Stimulated activated CD8-positive, alpha-beta memory T cell treated with anti-CD3 and anti-CD28 coated beads, Interleukin-12 subunit alpha, Interleukin-12 subunit beta, amount 100 ng/mL, for 24 hours (primary cell): ENCODE measurements around the gene SORL1.
"Not testable (repeated sequence)": the region's sequence is repeated elsewhere in the genome, so short reads cannot be mapped to it uniquely, and the experiment has no call there.

Experiments used
- DNase-seq: peaks from one replicate; pipeline ENCODE4 v3.0.0-alpha.2; 2020; ENCODE audit errors: extremely low read depth

Gene SORL1

DNA sequence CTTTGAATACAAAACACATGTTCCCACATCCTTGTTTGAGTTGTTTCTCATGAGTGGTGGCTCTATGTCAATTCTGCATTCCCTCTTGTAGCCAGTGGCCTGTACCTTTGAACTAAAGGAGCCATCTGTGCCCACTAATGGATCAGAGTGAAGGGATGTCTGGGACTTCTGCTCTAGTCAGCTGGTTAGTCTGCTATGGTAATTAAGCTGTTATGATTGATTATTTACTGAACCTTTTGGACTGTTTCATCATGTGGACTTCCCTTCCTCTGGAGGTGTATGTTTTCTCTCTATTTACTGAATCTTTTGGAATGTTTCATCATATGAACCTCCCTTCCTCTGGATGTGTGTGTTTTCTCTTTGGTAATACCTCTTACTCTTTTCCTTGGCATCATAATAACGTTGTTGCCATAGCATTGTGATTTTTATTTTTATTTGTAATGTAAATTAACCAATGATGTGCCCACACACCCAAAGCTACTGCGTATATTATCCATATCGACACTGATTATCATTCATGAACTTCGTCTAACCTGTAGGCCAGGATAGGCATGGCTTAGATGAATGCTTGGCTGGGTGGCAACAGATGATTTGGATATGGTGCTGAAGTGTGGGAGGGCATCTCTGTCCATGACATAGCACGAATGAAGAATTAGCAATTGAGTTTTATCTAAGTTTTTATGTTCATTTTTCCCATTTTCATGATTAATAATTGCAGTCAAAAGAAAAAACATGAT is 113.0 kb downstream of the SORL1 start:
- no peak for DNase-seq

DNA sequence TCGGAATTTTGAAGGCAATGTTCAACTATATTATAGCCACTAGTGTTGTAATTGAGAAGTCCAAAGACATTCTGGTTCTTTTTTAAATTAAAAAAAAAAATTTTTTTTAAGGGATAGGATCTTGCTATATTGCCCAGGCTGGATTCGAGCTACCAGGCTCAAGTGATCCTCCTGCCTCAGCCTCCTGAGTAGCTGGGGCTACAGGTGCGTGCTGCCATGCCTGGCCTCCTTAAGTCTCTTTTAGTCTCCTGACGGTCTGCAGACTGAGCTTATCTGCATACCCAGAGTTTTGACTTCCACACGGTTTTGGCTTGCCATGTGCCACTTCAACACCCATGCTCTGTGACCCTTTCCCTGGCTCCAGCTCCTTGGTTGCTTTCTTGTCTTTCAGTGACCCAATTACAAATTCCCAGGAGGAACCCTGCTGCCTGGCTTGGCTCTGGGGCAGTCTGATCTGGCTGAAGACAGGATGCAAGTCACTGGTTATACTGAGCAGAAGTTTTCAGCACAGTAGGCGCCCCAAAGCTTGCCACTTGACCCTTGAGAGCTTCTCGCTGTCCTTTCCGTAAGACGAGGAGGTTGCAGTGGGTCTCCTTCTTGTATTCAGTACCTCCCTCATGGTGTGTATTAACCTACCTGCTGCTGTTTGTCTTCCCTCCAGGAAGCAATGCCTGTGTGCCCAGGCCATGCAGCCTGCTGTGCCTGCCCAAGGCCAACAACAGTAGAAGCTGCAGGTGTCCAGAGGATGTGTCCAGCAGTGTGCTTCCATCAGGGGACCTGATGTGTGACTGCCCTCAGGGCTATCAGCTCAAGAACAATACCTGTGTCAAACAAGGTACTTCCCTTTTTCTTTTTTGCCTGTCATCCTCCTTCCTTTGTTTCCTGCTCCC is 114.4 kb downstream of the SORL1 start:
- DNase-seq = no peak

DNA sequence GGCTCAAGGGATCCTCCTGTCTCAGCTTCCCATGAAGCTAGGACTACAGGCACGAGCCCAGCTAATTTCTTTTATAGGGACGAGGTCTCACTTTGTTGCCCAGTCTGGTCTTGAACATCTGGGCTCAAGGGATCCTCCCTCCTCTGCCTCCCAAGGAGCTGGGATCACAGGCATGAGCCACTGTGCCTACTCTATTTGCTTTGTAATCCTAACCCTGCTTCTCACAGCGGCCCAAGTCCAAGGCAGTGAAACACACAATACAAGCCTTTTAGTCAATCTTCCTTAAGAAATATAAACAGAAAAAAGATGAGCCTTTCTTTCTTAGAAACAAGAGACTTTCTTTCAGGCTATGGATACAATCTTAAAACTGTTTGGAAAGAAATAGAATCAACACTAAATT is 115.9 kb downstream of the SORL1 start:
- DNase-seq = no peak

DNA sequence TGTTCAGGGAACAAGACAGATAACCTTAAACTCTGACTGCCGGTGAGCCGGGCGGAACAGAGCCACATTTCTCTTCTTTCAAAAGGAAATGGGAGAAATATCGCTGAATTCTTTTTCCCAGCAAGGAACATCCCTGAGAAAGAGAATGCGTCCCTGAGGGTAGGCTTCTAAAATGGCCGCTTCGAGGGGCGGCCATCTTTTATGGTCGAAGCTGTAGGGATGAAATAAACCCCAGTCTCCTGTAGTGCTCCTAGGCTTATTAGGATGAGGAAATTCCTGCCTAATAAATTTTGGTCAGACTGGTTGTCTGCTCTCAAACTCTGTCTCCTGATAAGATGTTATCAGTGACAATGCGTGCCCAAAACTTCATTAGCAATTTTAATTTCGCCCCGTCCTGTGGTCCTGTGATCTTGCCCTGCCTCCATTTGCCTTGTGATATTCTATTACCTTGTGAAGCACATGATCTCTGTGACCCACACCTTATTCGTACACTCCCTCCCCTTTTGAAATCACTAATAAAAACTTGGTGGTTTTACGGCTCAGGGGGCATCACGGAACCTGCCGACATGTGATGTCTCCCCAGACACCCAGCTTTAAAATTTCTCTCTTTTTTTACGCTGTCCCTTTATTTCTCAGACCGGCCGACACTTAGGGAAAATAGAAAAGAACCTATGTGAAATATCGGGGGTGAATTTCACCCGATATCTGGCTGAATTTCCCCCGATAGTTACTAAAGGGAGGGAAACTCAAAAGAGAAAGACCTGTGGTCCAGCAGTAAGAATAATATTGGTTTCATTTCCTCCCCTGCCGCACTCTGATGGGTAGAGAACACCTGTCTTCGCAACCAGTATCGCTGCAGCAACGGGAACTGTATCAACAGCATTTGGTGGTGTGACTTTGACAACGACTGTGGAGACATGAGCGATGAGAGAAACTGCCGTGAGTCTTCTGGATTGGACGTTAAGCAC is 117.5 kb downstream of the SORL1 start:
- DNase-seq = not testable (repeated sequence)

DNA sequence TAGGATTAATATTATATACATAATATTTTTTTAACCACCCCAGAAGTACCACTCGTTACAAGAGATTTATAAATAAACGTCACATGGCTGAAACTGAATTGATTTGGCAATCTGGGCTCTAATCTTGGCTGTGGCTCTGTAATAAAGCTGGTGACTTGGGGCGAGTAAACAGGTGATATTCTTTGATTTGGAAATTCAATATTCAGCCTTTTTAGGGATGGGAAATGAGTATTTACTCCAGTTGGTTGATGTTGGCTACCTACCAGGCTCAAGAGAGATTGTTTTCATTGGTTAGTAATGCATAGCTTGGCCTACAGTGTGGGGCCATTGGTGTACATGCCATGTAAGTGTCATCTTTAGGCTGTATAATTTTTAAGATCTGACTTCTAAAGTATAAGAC is 118.3 kb downstream of the SORL1 start:
- DNase-seq = no peak

DNA sequence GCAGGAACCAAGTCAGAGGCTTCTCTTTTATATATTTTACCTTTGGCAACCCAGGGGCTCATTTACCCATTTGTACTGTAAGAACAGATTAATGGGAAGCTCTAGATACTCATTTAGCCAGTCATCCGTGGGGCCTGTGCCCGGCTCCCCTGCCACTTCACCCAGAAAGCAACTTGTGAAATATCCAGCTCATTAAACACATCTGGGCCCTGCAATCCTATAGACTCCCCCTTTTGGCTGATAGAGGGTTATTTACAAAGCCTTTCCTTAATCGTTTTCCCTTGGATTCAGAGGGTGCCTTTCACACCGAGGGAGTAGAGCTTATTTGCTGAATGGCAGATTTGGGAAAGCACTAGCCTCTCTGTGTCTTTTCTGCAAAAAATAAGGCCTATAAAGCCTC is 119.4 kb downstream of the SORL1 start:
- no peak for DNase-seq

GRCh38 chr11:121572571-121573059 is 120.5 kb downstream of the SORL1 start:
- DNase-seq = no peak

GRCh38 chr11:121574801-121575200 is 122.7 kb downstream of the SORL1 start:
- no peak for DNase-seq

GRCh38 chr11:121575250-121575962 is 123.3 kb downstream of the SORL1 start:
- DNase-seq = no peak

DNA sequence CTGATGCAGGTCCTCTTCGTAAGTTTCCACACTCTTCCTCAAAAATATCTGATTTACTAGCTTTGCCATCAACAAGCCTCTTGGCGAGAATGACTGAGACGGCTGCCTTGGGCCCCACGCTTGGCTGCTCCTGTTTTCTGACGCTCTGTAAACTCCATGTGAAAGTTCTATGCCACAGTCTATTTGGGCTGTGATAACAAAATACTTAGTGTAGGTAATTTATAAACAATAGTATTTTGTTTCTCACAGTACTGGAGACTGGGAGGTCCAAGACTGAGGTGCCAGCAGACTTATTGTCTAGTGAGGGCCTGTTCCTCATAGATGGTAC is 123.8 kb downstream of the SORL1 start:
- DNase-seq = no peak

DNA sequence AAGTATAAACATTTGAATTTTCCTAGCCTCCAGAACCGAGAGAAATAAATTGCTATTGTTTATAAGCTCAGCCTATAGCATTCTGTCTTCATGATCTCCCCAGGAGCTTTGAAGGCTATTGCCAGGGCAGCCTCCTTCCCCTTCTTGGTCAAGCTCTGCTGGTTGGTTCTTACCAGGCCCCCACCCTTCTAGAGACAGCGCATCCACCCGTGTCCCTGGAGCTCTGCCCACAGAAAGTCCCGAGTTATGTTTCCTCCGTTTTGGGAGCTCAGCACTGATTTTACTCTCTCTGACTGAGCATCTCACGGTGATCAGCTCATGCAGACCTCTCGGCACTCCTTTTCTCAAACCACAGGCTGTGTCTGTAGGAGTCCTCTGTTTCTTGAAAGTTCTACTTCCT is 124.4 kb downstream of the SORL1 start:
- no peak for DNase-seq

DNA sequence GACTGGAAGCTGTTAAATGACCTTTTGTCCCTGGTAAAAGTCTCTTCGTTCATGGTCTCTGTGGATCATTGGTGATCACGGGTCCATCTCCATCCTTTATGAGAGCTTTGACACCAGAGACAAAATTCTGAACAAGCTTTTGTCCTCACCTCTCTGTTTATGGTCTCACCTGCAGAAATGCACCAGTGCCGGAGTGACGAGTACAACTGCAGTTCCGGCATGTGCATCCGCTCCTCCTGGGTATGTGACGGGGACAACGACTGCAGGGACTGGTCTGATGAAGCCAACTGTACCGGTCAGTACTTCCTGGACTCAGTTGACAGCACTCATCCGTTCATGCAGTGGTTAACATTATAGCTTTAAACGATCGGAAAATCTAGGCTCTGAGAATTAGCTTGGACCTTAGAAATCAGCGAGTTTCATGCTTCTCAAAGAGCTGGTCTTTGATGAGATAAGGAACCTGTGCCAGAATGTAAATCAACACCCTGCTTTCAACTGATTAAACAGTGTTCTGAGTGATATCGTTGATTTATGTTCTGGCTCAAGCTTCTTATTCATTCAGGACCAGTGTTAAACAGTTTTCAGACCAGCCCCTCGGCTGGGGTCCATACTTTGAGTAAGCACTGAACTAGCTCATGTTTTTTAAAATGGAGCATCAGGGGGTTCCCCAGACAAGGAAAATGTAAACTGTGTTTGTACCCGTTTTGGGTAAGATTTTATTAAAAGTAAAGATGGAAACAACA is 125.2 kb downstream of the SORL1 start:
- no peak for DNase-seq

DNA sequence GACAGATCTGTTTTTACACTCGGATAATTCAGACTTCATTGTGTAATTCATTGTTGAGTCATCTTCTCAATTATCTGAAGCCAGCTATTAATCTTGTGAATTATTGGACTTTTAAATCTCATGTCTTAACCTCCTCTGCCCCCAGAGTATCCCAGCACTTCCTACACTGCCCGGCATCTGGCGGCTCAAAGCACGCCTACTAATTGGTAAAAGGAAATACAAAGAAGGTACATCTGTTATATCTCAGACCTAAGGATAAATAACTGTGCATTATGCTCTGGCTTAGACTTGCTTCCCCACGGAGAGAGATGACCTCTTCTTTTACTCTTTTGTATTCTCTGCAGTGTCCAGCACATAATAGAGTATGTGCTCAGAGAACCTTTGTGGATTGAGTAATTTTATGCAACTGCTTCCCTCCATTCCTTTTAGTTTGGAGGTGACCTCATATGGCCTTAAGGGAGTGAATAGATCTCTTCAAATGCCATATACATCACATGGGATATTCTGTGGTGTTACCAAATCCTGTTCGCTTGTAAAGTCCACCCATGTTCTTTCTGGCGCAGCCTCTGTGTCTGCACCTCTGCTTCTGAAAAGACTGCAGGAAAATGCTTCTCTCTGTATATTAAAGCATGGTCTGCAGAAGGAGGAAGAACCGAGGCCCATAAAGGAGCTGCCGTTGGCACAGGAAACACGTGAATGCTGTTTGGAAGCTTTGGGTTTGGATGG is 126.3 kb downstream of the SORL1 start:
- DNase-seq = no peak

GRCh38 chr11:121580154-121580553 is 128.0 kb downstream of the SORL1 start:
- no peak for DNase-seq

DNA sequence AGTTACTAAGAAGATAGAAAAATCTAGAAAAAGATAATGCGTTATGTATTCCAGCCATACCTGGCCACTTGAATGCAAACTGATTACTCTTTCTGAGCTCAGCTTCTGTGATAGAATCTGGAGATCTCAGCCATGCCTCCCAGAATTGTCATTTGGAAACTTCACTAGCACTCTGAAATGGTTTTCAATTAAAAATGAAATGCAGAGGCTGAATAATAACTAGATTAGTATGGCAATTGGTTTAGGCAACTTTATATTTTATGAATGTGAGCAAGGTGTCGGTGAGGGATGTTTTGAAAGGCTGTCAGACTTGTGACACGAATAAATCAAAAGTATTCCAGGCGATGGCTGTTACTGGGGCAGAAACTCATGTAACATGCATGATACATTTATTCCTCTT is 129.5 kb downstream of the SORL1 start:
- no peak for DNase-seq

GRCh38 chr11:121582296-121582695 is 130.2 kb downstream of the SORL1 start:
- DNase-seq = no peak

- no peak for DNase-seq
Measured at GRCh38 chr11:121583825-121584224, 131.7 kb downstream of the SORL1 start.

DNA sequence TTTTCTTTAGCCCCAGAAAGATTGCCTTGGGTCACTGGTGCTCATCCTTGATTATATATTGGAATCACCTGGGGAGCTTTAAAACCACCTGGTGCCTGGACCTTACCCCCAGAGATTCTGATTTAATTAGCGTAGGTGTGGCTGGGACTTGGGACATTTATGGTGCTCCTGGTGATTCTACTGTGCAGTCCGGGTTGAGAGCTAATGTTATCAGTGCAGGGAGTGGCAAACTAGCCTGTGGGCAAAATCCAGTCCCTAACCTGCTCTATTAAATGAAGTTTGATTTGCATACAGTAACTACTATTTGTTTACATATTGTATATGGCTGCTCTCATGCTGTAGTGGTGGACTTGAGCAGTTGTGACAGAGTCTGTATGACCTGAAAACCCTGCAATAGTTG is 134.6 kb downstream of the SORL1 start:
- DNase-seq = no peak

DNA sequence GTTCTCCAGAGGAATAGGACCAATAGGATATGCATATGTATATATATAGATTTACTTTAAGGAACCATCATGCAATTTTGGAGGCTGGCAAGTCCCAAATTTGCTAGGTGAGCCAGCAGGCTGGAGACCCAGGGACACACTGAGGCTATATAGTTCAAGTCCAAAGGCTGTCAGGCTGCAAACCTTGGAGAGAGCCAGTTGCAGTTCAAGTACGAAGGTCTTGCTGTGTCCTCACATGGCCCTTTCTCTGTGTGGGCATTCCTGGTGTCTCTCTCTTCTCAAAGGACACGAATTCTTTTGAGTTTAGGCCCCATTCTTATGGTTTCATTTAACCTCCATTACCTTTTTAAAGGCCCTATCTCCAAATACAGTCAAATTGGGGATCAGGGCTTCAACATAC is 135.1 kb downstream of the SORL1 start:
- no peak for DNase-seq

- DNase-seq = no peak
Measured at GRCh38 chr11:121588747-121589146, 136.6 kb downstream of the SORL1 start.
